Stimulated activated CD4-positive, alpha-beta T cell treated with anti-CD3 and anti-CD28 coated beads, Interleukin-4, amount 100 ng/mL, for 1 hour (primary cell): ENCODE measurements around the gene ZNF276.
"Not testable (repeated sequence)": the region's sequence is repeated elsewhere in the genome, so short reads cannot be mapped to it uniquely, and the experiment has no call there.

ENCODE experiments used
- DNase-seq: peaks from one replicate; pipeline ENCODE4 v3.0.0-alpha.2; 2020

Gene ZNF276

DNA sequence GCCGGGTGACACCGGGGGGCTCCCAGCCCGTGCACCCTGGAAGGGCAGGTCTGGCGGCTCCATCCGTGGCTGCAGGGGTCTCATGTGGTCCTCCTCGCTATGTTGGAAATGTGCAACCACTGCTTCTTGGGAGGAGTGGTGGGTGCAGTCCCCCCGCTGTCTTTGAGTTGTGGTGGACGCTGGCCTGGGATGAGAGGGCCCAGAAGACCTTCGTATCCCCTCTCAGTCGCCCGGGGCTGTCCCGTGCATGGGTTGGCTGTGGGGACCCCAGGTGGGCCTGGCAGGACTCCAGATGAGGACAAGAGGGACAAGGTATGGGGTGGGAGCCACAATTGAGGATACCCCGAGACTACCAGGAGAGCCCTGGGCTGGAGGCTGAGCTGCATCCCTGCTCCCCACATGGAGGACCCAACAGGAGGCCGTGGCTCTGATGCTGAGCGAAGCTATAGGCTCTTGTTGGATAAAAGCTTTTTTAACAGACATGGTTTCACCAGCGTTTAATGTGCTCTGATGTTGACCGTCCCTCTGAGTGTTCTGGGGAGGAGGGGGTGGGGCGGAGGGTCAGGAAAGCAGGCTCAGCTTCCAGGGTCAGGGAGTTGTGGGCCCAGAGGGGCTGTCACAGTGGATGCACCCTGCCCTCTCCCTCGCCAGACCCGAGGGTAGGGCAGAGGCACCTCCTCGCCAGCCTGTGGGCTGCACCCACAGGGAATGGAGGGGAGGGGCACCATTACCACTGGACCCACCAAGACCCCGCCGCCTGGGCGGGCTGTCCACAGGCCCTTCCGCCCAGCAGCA is 25.3 kb upstream of the ZNF276 start:
- DNase-seq: no peak

DNA sequence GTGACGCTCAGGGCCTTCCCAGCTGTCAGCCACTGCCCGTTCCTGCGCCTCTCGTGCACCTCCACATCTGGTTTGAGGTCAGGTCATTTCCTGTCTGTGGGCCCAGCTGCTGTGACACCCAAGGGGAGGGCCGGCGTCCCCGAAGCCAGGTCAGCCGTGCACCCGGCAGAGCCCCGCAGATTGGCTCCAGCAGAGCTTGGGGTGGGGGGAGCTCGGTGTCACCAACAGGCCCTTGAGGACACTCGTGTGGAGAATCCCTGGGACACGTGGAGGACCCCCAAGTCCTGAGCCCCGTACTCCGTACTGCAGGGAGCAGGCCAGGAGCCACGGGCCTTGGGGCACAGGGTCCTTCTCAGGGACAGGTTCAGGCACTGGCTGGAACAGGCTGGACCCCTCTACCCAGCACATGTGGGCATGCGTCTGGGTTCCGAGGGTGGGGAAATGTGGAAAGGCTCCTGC is 24.6 kb upstream of the ZNF276 start:
- DNase-seq: no peak

DNA sequence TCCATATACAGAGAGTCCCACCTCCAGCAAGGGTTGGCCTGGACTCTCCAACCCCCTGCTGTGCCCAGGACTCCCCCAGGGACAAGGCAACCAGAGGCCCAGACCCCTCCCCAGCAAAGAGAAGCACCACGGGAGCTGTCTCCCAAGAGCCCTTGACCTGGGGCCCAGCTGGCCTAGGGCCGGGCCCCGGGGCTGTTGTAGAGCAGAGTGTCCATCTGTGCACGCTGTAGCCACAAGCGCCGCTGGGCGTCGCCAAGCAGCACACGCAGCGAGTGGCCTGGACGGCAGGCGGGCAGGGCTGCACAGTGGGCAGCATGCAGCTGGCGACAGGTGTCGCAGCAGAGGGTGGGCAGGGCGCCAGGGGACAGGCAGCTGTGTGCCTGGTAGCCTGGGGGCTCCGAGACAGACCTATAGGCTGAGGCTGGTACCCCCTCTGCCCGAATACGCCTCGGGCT is 24.1 kb upstream of the ZNF276 start:
- DNase-seq: no peak

DNA sequence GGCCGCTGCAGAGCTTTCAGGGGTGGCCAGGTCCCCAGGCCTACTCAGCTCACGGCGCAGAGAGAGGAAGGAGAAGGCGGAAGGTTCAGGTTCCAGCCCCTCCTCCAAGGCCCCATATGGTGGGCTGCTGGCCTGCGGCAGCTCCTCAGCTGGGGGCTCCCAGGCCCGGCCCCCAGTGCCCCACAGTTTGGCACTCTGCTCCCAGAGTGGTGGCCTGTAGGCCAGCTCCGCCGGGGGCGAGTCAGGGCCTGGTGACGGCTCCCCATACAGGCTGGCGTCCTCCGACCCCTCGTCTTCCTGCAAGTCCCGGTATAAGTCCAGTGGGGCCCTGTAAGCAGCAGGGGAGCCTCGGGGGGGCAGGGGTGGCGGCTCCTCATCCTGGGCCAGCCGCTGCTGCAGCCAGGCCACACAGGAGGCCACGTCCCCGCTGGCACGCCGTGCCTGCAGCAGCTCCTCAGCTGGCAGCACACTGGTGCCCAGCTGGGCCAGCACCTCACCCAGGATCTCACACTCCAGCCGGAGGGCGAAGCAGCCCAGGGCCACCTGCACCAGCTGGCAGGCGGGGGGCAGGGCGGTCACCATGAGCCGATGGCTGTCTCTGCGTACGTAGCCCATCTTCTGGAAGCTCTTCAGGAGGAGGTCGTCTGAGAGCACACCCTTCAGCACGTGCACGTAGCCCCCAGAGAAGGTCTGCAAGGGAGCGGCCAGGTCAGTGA is 23.6 kb upstream of the ZNF276 start:
- no peak for DNase-seq

DNA sequence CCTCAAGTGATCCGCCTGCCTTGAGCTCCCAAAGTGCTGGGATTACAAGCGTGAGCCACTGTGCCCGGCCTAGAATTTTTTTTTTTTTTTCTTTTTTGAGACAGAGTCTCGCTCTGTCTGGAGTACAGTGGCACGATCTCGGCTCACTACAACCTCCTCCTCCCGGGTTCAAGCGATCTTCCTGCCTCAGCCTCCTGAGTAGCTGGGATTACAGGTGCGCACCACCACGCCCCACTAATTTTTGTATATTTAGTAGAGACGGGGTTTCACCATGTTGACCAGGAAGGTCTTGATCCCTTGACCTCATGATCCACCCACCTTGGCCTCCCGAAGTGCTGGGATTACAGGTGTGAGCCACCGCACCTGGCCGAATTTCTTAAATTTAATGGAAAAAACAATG is 22.6 kb upstream of the ZNF276 start:
- DNase-seq: not testable (repeated sequence)

DNA sequence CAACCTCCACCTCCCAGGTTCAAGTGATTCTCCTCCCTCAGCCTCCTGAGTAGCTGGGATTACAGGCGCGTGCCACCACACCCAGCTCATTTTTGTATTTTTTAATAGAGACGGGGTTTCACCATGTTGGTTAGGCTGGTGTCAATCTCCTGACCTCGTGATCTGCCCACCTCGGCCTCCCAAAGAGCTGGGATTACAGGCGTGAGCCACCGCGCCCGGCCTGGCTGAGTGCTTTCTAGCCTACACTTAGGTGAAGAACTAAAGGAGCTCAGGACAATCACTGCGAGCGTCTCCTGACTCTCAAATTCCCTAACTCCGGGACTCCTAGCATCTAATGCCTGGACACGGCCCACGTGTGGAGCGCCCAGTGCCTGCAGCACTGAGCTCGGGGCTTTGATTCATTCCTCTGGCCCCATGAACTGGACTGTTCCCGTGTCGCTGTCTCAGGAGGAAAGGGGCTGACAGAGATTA is 21.7 kb upstream of the ZNF276 start:
- DNase-seq: not testable (repeated sequence)

DNA sequence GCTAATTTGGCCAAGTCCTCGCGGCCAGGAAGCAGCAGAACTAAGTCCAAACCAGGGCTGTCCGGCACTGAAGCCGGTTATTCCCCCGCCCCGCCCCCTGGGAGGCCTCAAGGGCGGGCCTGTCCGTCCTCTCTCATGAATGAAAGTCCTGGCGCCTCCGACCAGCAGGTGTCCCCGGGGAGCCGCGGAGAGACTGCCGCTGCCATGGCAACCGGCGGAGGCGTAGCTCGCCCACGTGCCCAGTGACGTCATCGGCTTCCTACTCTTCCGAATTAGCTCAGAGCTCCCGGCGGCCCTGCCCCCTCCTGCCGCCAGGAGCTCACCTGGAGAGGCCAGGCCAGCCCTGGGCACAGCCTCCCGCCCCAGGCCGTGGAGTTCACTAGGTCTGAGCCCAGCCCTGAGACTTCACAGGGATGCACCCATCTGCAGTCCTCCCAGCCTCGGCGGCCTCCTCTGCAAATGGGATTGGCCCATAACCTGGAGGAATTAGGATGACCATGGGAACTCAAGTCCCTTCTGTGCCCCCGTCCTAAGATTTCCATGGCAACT is 21.2 kb upstream of the ZNF276 start:
- peak; percentile 98 for DNase-seq

DNA sequence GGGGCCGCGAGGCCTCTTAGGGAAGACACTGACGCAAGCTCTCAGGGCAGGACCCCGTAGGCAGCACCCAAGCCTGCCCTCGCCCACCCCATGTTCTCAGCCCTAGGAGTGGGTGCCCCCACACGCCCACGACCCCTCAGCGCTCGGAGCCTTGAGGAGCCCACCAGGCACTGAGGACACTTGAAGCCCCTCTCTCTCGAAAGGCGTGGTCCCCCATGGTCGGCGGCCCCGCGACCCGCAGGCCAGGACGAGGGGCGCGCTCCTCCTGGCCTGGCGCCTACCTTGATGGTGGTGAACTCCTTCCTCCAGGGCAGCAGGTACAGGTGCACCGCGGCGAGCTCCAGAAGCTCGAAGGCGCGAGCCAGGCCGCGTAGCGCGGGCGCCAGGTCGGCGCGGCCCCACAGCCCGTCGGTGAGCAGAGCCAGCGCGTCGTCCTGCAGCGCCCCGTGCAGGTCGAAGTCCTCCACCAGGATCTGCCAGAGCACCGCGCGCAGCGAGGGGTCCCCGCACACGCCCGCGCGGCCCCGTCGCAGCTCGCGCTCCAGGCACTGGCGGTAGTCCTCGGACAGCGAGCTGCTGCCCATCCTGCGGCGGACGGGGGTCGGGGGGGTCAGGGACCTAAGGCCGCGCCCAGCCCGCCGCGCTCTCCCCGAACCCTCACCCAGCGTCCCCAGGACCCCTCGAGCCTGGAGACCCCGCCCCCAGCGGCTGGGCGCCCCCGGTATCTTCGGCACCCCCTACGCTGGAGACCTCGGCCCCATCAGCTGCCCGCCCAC is 20.5 kb upstream of the ZNF276 start:
- peak; percentile 53 for DNase-seq

DNA sequence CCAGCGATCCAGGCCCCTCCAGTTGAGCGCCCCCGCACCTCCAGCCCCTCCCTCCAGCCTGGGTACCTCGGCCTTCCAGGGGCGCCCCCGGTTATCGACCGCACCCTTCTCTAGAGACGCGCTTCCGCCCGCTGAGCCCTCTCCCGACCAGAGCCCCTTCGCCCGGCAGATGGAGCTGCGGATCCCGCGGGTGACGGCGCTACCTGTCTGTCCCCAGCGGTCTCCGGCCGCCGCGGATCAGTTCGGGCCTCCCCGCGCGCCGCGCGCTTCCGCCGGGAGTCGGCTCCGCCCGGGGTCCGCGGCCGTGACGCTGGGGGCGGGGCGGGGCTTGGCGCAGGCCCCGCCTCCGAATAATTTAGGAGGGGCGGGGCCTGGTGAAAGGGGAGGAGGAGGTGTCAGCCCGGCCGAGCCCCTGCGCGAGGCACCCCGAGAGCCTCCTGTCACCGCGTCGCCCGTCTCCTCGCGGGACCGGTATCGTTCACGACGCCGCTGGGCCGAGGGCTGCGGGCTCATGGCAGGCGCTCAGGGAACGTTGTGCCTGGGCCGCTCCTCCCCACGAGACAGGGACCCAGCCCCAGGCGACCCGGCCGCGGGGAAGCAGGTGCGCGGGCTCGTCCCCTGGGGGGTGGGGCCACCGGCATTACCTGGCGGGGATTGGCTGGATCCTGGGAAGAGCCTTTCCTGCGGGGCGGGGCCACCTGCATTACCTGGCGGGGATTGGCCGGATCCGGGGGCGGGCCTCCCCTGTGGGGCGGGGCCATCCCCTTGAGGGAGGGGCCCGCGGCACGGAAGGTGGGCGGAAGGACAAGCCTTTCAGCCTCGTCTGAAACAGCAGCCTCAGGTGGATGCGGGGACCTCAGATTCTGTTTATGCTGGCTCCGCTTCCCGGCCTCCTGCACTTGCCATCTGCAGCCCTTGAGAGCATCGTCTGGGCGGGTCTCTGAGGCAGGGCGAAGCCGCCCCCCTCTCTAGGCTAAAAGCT is 19.6 kb upstream of the ZNF276 start, which contains the start of gene SPATA2L:
SPATA2L (minus strand) TSS at position 281 of the 982 bp plus-strand sequence. CDS start 473 bp downstream, outside the sequence.
- DNase-seq: peak; percentile 97

DNA sequence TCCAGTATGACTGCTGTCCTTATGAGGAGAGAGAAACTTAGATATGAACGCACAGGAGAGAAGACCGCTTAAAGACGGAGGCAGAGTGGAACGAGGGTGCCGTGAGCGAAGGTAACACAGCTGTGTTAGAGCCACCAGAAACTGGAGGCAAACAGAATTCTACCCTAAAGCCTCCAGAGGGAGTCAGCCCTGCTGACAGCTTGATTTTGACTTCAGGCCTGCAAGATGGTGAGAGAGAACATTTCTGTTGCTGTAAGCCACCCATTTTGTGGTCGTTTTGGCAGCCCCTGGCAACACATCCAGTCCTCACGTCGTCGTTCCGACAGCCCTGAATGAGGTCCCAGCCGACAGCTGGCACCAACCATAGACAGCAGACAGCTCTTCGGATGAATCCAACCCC is 17.1 kb upstream of the ZNF276 start:
- no peak for DNase-seq

DNA sequence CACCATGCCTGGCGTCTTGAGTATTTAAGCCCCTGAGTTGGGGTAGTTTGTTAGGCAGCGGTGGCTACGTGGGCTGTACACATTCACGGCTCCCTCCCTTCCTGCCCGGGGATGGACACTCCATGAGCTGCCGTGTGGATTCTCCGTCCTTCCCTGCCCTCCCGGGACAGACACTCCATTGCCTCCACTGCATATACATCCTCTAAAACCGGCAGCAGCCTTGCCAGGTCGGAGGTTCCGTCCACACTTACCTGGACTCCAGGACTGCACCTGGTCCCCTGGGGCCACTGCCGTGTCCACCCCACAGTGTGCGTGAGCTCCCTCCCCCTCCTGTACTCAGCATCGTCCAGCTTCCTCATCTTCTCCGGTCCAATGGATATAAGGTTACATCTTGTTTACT is 16.3 kb upstream of the ZNF276 start:
- no peak for DNase-seq

DNA sequence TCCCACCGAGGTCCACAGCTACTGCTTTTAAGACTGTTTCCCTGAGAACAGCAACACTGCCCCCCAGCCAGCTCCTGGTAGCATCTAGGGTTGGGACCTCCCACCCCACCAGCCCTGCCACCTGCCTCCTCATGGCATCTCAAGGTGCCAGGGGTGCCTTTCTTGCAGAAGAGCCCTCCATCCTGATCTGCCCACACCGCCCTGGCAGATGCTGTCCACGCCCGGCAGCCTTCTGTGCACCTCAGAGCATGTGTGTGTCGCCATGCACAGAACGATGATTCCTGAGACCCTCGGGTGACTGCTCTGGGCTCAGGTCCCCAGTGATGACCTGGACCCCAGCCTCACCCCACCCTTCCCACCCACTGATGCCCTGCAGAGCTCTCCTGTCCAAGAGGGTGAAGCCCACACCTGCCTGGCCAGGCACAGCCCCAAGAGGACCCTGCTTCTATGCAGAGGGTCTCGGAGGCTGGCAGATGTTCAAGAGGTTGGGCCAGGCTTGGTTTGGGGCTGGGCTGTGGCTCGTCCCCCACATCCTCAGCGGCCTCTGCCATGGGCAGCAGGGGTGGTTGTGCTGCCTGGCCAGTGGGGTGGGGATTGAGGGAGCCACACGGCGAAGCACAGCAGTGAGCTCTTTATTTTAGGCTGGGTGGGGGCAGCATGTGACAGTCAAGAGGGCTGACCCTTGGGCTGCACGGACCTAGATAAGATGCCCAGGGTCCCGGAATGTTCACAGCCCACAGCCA is 14.6 kb upstream of the ZNF276 start:
- DNase-seq: no peak

DNA sequence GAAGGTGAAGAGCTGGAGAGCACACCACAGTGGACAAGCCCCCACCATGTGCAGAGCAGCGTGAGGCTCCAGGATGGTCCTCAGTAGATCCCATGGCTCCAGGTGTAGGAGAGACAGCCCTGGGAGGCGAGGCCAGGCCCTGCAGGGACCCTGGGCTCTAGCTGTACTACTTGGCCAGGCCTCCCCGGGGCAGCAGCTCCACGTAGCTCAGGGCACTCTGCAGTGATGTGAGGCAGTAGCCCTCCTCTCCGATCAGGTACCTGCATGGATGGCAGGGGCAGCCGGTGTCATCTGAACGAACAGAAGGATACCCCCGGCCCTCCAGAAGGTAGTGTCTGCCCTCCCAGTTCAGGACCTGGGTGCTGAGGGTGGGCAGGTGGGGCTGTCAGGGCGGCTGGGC is 13.6 kb upstream of the ZNF276 start:
- no peak for DNase-seq

DNA sequence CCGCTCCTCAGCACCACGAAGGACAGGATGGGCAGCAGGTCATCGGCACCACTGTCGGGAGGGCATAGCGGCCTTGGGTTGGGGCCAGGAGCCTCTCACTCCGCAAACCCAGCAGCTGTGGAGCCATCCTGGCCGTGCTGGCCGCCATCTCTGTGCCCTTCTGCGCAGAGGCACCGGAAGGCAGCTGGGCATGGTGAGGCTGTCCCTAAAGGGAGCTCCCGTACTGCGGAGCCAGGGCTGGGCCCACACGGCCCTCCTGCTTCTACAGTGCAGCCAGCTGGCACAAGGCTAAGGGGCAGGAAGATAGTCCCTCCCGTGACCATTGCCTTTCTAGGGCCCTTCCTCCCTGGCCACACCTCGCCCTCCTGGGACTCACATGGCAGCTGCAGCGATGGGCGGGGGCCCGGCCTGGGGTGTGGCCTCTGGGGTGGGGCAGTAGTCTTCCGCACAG is 12.8 kb upstream of the ZNF276 start:
- DNase-seq: no peak

DNA sequence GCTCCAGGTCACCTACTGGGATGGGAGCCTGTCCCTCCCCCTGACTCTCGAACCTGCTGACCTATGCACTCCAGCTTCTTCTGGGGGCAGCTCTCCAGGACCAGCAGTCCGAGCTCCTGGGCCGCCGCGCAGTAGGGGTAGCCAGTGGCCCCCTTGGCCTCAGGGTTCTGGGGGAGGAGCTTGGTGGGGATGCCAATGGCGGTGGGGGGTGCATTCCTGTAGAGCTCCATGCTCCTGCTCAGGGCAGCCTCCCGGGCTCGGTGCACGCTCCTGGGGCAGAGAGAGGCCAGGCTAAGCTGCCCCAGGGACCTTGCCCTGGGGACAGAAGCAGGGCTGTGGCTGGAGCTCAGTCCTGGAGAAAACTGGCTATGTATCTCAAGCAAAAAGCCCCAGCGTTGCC is 12.2 kb upstream of the ZNF276 start:
- no peak for DNase-seq

DNA sequence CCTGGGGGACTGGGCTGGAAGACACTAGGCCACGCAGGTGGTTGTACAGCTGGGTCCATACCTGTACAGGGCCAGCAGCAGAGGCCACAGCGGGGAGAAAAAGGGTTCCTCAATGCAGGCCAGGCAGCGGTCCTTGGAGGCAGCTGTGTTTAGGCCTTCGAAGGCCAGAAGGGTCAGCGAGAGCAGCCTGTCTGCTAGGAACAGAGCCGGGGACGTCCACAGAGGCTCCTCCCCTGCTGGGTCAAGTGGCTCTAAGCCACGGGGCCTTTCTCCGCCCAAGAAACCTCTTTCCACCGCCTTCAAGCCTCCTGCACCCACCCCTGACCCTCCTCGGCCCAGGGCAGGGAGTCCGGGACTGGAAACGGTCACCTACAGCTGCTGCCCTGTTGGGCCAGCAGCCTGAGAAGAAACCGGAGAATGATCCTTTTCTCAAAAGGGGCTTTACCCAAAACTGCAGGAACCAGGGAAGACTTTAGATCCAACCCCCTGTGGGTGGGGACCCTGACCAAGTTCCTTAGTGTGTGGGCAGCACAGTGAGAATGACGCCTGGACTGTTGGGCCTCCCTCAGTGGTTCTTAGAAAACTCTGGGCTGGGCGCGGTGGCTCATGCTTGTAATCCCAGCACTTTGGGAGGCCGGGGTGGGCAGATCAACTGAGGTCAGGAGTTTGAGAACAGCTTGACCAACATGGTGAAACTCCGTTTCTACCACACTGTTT is 11.5 kb upstream of the ZNF276 start:
- DNase-seq: no peak

DNA sequence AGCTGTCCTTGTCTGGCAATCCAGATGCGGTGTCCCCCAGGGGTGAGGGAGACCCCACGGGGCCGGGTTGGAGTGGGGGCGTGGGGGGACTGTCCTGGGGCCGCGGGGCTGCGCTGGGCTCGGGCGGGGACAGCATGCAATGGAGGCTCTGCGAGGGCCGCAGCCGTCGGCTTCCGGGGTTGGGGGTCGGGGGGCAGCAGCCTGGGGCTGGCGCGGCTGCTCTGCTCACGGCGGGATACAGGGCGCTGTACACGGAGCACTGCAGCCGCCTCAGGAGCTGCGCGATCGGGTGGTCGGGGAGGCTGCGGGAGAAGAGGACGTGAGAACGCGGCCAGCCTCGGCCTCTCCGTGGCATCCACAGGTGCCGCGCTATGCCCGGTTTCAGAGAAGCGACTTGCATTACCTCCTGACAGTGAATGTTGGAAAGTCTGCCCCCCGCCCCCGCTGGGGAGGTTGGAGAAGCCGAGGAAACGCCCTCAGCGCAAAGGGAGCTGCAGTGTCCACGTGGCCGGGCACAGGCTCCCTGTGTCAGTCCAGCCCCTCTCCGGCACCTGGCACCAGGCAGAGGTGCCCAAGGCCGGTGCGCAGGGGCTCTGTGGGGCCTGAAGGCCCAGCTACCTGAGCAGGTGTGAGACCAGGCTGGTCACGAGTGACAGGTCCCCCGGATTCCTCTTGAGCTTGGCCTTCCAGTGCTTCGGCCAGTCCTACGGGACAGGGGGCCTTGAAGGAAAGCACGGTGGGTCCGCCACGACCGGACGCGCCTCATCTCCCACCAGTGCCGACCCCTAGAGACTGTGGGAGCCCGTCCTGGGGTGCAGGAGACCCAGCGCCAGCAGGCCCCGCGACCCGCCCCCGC is 10.4 kb upstream of the ZNF276 start:
- no peak for DNase-seq

DNA sequence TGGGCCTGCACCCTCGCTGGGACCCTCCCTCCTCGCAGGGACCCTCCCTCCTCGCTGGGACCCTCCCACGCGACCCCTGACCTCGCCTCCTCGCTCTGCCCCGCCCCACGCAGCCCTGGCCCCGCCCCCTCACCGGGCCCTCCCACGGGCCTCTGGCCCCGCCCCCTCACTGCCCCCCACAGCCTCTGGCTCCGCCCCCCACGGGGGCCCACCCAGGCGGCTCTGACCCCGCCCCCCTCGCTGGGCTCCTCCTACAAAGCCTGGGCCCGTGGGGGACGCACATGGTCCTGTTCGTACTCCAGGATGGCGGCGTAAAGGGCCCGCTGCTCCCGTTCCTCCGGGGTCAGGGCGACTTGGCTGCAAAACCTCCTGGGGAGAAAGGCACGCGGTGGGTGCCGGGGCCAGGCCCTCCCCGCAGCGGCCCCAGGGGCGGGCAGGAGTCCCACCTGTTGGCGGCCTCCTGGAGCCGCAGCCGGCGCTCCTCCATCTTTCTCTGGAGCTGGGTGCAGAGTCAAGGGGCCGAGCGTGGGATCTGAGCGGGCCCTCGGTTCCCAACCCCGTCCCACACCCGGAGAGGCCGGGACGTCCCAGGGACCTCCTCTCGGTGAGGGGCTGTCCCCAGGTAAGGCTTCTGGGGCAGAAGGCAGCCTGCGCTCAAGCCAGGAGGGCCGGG is 9.6 kb upstream of the ZNF276 start:
- DNase-seq: peak; percentile 75
